Pancreas (tissue), 10 donors: ENCODE data around the gene CRYM. TPM values are rescaled to one million over a fixed set of nuclear protein-coding genes. Genes with fewer than 3 reads are reported as not detected.

Source experiments
- ATAC-seq, 4 donors: fragments of 200-7000 bp; cut with Tn5 transposase; one replicate each; pipeline versions ENCODE4 v1.8.0 to v1.9.1; 2020; ENCODE audit warnings: mild to moderate bottlenecking in 4 of 4, moderate library complexity in 4 of 4
- DNase-seq, 6 donors: peaks; one replicate each; pipeline ENCODE4 v3.0.0-alpha.2; 2020
- FAIRE-seq: peaks from 2 replicates; lab custom pipeline; 2012; peaks lifted over from hg19 to GRCh38; lab: Jason Lieb, UNC
- H3K27ac ChIP-seq, 4 donors: fragments of 200-600 bp; sonication (generic); 1 replicate in 3 of 4; 2 replicates in 1 of 4; pipeline versions ENCODE4 v1.5.0 to v1.8.0; 2020
- H3K27me3 ChIP-seq, 4 donors: fragments of 200-600 bp; one replicate each; pipeline ENCODE4 v1.8.0; 2021
- H3K36me3 ChIP-seq, 3 donors: fragments of 200-600 bp; sonication (generic) in 1 of 3; one replicate each; pipeline versions ENCODE4 v1.5.0 to v1.8.0; 2020 to 2021
- H3K4me1 ChIP-seq, 3 donors: fragments of 200-600 bp; one replicate each; pipeline ENCODE4 v1.8.0; 2021
- H3K4me3 ChIP-seq, 4 donors: fragments of 200-600 bp; sonication (generic) in 2 of 4; one replicate each; pipeline versions ENCODE4 v1.5.0 to v1.8.0; 2020 to 2021
- H3K9me3 ChIP-seq, 4 donors: fragments of 200-600 bp; one replicate each; pipeline ENCODE4 v1.8.0; 2021
- WGBS, 2 donors: extraction: QIAGEN DNeasy Blood & Tissue Kit; methylation state at CpG; one replicate each; pipeline ENCODE4 v1.1.7; 2013; 5-methylcytosine and 5-hydroxymethylcytosine counted together
- intact Hi-C, 3 donors: fragments of 100-400 bp; cut with DNase I; formaldehyde crosslinking; loops; one replicate each; pipeline versions ENCODE4 v1.11.1 to v1.14.2; 2022
- polyA plus RNA-seq, 2 donors: library from polyadenylated mRNA; stranded (reverse); fragments of 200-250 nt; gene quantifications; one replicate each; pipeline ENCODE4 v1.2.3, GENCODE V29; 2013
- total RNA-seq, 6 donors: library from RNA; stranded (reverse); fragmentation: NEBNext Ultra II Directional in 4 of 6; extraction: Animal tissue kit (Norgen Biotek cat#: 25700) in 4 of 6; gene quantifications; one replicate each; pipeline versions ENCODE4 v1.2.1 to v1.2.4, GENCODE V29; 2021 to 2023
- TF ChIP-seq, protein P1 (sequence below), 4 donors: fragments of 200-600 bp; sonication (generic) in 3 of 4; IDR thresholded peaks; one replicate each; pipeline versions ENCODE4 v1.5.0 to v1.8.0; 2021; ENCODE audit warnings: antibody characterized with exemption in 4 of 4
- donor health status: healthy with polysubstance abuse.
- donor health status: DM: no; HTN: no; CAD: no; lungs with moderate emphysema.
- donor health status: DM: no; HTN: no; CAD: no.
- donor health status: control.
- donor health status: control.
- donor health status: Bipolar disorder and iron deficiency.
- donor health status: DM: yes; HTN: yes; CAD: no.
- donor health status: DM: no; HTN: no; CAD: no.
- donor health status: DM: no; HTN: no; CAD: no.
- donor health status: DM: yes; HTN: yes; CAD: no.

Gene CRYM
- total and polyA plus RNA-seq, 8 donors = 0.09 to 0.22 (median 0.16) TPM; not detected in 3

DNA sequence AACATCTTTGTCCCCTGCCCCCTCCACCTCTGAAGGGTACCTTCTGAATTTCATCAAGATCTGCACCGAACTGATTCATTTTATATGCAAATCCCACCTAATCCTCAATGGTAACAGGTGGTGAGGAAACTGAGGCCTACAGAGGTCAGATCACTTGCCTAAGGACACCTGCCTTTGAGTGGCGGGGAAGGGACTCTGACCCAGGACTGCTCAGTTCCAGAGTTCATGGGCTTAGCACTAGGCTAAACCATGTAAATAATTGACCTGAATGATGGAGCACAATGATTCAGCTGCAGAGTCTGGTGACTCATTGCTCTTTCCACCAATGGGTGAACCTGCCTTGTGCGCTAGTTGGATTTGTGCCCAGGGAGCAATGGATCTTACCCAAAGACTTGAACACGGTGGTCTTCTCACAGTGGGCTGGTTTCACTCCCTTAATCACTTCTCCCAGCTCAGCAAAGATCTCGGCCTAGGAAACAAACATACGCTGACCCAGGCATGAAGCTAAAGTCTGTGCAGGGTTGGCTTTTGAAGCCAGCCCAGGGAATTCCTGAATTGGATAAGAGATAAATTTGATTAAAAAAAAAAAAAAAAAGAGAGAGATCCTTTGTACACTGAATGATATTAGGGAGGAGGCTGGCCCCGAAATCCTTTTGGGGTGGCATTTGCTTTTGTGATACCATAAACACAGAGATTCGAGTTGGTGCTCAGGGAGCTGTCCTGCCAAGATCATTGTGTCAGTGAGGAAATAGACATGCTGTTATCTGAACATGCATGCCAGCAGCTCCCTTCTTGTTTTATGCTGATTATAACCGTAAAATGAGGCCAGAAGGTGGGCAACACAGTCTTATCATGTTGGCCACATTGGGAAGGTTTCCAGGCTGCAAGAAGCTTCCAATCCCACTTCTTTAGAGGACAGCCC lies 17.0 kb downstream of the CRYM start:
- ATAC-seq (peak; percentile 80 to 96 (median 90)), DNase-seq (peak in 4 of 6 donors; percentile 27 to 48 (median 35)), FAIRE-seq (no peak)
- Histone ChIP-seq H3K9me3 (no peaks in the 10 kb centered on the region), H3K27ac (peak overlapping the region in 1 of 4 donors; percentile 7), H3K36me3 (no peaks in the 10 kb centered on the region), H3K4me1 (peaks cover 0 to 3% (median 0%) of the 10 kb centered on the region in 3 donors), H3K4me3 (no peak overlapping the region), H3K27me3 (no peaks in the 10 kb centered on the region)
- TF ChIP-seq, protein P1, sequence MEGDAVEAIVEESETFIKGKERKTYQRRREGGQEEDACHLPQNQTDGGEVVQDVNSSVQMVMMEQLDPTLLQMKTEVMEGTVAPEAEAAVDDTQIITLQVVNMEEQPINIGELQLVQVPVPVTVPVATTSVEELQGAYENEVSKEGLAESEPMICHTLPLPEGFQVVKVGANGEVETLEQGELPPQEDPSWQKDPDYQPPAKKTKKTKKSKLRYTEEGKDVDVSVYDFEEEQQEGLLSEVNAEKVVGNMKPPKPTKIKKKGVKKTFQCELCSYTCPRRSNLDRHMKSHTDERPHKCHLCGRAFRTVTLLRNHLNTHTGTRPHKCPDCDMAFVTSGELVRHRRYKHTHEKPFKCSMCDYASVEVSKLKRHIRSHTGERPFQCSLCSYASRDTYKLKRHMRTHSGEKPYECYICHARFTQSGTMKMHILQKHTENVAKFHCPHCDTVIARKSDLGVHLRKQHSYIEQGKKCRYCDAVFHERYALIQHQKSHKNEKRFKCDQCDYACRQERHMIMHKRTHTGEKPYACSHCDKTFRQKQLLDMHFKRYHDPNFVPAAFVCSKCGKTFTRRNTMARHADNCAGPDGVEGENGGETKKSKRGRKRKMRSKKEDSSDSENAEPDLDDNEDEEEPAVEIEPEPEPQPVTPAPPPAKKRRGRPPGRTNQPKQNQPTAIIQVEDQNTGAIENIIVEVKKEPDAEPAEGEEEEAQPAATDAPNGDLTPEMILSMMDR (IDR thresholded peaks at IDR 0.05) = no peak
- WGBS, 2 donors = 64 to 75% methylated on average over 9 of the region's 9 CpGs
- intact Hi-C loops = no loop called here

DNA sequence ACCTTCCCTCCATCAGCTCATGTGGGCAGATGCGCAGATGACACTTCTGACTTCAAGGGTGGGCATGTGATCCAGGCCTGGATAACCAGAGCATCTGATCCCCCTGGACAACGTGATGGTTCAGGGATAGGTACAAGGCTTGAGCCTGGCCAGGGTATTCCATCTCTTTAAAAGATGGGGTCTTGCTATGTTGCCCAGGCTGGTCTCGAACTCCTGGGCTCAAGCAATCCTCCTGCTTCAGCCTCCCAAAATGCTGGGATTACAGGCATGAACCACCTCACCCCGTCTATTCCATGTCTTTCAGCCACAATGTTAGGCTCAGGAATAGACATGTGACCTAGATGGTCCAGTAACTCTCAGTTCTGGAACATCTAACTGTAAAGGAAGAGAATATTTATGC lies 20.8 kb downstream of the CRYM start:
- no peak overlapping the region for H3K4me3 ChIP-seq
- no peak overlapping the region for H3K27ac ChIP-seq
- no peaks in the 10 kb centered on the region for H3K9me3 ChIP-seq
- DNase-seq = no peak
- 76 to 78% methylated on average over 4 of the region's 4 CpGs for WGBS, 2 donors
- no peak for FAIRE-seq
- ATAC-seq = no peak
- no peaks in the 10 kb centered on the region for H3K27me3 ChIP-seq
- H3K4me1 ChIP-seq = peaks cover 0 to 3% (median 0%) of the 10 kb centered on the region in 3 donors
- no peaks in the 10 kb centered on the region for H3K36me3 ChIP-seq
- intact Hi-C loops = loop anchor here in 1 of 3 donors (5.0 kb wide), 1 partner anchor 40 kb away; no protein-coding TSS in a partner anchor
- TF ChIP-seq, protein P1 (IDR thresholded peaks at IDR 0.05) = no peak

DNA sequence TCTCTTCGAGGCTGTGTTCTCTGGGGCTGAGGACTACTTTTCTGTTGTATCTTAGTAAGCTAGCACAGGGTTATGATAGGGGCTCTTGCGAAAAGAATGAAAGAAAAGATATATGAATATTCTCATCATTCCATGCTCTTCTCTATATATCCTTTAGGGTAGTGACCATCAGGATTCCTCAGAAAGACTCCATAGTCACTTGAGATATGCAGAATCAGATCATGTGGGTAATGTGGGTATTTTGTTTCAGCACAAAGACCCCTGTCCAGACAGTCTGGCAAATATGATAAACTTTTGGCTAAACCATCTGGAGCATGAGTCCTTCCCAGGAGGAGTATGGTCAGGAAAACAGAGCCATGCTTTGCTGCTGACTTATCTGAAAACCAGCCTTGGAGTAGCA lies 21.5 kb downstream of the CRYM start:
- intact Hi-C loops = loop anchor here in 1 of 3 donors (5.0 kb wide), 1 partner anchor 39 kb away; no protein-coding TSS in a partner anchor
- TF ChIP-seq, protein P1 (IDR thresholded peaks at IDR 0.05) = no peak
- H3K27ac ChIP-seq = no peak overlapping the region
- FAIRE-seq = no peak
- no peak for DNase-seq
- H3K4me1 ChIP-seq = peaks cover 0 to 3% (median 0%) of the 10 kb centered on the region in 3 donors
- 82 to 86% methylated on average over 2 of the region's 2 CpGs for WGBS, 2 donors
- ATAC-seq = no peak
- H3K4me3 ChIP-seq = no peak overlapping the region
- H3K9me3 ChIP-seq = no peaks in the 10 kb centered on the region
- H3K27me3 ChIP-seq = no peaks in the 10 kb centered on the region
- no peaks in the 10 kb centered on the region for H3K36me3 ChIP-seq

DNA sequence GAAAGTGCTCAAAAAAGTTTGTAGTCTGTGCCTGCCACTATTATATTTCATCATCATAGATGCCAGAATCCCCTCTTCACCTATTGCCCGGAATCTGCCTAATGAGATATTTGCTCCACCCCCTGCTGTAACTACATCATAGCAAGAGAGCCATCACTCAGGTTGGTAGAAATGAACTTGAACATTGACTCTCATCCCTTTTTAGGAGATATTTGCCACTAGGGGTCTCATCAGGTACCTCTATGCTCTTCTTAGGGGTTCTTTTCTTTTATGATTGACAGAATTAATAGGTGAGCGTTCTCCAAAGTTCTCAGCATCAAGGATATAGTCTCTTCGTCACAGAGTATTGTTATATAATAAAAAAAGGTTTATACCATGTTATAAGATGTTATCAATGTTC lies 24.6 kb downstream of the CRYM start:
- intact Hi-C loops = no loop called here
- TF ChIP-seq, protein P1 (IDR thresholded peaks at IDR 0.05) = no peak
- Histone ChIP-seq H3K4me3 (no peak overlapping the region), H3K9me3 (no peaks in the 10 kb centered on the region), H3K27ac (no peak overlapping the region), H3K4me1 (no peaks in the 10 kb centered on the region), H3K36me3 (no peaks in the 10 kb centered on the region), H3K27me3 (no peaks in the 10 kb centered on the region)
- 80 to 85% methylated on average over 3 of the region's 3 CpGs for WGBS, 2 donors
- no peak for ATAC-seq
- no peak for FAIRE-seq
- no peak for DNase-seq
